Heart right ventricle (tissue), 16 donors: ENCODE measurements around the gene LAMA5. TPM values are rescaled to one million over a fixed set of nuclear protein-coding genes. Genes with fewer than 3 reads are reported as not detected.

ENCODE experiments used
- ATAC-seq, 8 donors: fragments of 200-7000 bp; cut with Tn5 transposase; one replicate each; pipeline ENCODE4 v1.9.1; 2020; ENCODE audit warnings: mild to moderate bottlenecking in 8 of 8, moderate library complexity in 8 of 8, moderate number of reproducible peaks in 1 of 8
- DNase-seq, 2 donors: peaks; one replicate each; pipeline ENCODE4 v3.0.0-alpha.2; 2020
- H3K27ac ChIP-seq, 10 donors: fragments of 200-600 bp; sonication (generic) in 2 of 10; one replicate each; pipeline versions ENCODE4 v1.5.0 to v1.8.0; 2020 to 2022; ENCODE audit warnings: mild to moderate bottlenecking in 3 of 10
- H3K27me3 ChIP-seq, 7 donors: fragments of 200-600 bp; one replicate each; pipeline ENCODE4 v1.8.0; 2021 to 2022; ENCODE audit warnings: mild to moderate bottlenecking in 2 of 7
- H3K36me3 ChIP-seq, 9 donors: fragments of 200-600 bp; sonication (generic) in 1 of 9; one replicate each; pipeline versions ENCODE4 v1.5.0 to v1.8.0; 2020 to 2022; ENCODE audit warnings: mild to moderate bottlenecking in 2 of 9
- H3K4me1 ChIP-seq, 9 donors: fragments of 200-600 bp; sonication (generic) in 1 of 9; one replicate each; pipeline versions ENCODE4 v1.5.0 to v1.8.0; 2020 to 2022; ENCODE audit warnings: mild to moderate bottlenecking in 4 of 9
- H3K4me3 ChIP-seq, 10 donors: fragments of 200-600 bp; sonication (generic) in 2 of 10; one replicate each; pipeline versions ENCODE4 v1.5.0 to v1.8.0; 2020 to 2022; ENCODE audit warnings: mild to moderate bottlenecking in 7 of 10, moderate library complexity in 2 of 10
- H3K9me3 ChIP-seq, 11 donors: fragments of 200-600 bp in 10 of 11; sonication (generic) in 2 of 11; one replicate each; pipeline versions ENCODE4 v1.5.0 to v1.8.0; 2013 to 2022; ENCODE audit warnings: mild to moderate bottlenecking in 2 of 11, control low read depth in 1 of 11, moderate library complexity in 1 of 11
- WGBS, 2 donors: extraction: QIAGEN DNeasy Blood & Tissue Kit; methylation state at CpG; one replicate each; pipeline ENCODE4 v1.1.7; 2013; ENCODE audit warnings: inconsistent platforms in 1 of 2; 5-methylcytosine and 5-hydroxymethylcytosine counted together
- intact Hi-C, 10 donors: fragments of 100-400 bp; cut with DNase I; formaldehyde crosslinking; loops; one replicate each; pipeline versions ENCODE4 v1.11.1 to v1.14.2; 2022
- polyA plus RNA-seq, 2 donors: library from polyadenylated mRNA; stranded (reverse); fragments of 200-250 nt; gene quantifications; one replicate each; pipeline ENCODE4 v1.2.3, GENCODE V29; 2013
- total RNA-seq, 10 donors: library from RNA; stranded (reverse); fragmentation: NEBNext Ultra II Directional in 3 of 10; extraction: Animal tissue kit (Norgen Biotek cat#: 25700) in 3 of 10; gene quantifications; one replicate each; pipeline versions ENCODE4 v1.2.1 to v1.2.4, GENCODE V29; 2021 to 2023
- TF ChIP-seq, protein P1 (sequence below), 9 donors: fragments of 200-600 bp; sonication (generic) in 2 of 9; IDR thresholded peaks; one replicate each; pipeline versions ENCODE4 v1.5.0 to v1.8.0; 2021 to 2022; ENCODE audit warnings: antibody characterized with exemption in 9 of 9, mild to moderate bottlenecking in 5 of 9, moderate library complexity in 1 of 9
- donor health status: Arrhythmogenic right ventricular cardiomyopathy.
- donor health status: ischemic (EF 13 %, LVEDD 7.1; RV severe dilation, severe dysfunction).
- donor health status: healthy with polysubstance abuse.
- donor health status: DM: no; HTN: yes; CAD: no.
- donor health status: DM: no; HTN: no; CAD: no.
- donor health status: ischemic (EF 25% LVEDD 6.9; RV normal size, moderate dysfunction).
- donor health status: ischemic (EF 25% LVEDD 5.7; RV mildly dilated, moderate dysfunction).
- donor health status: healthy.
- donor health status: DM: yes; HTN: yes; CAD: no.
- donor health status: Ischemic cardiomyopathy.
- donor health status: ischemic (EF 35%, LVEDD 5.7; RV mildly dilated, moderate dysfunction).
- donor health status: nonischemic (EF 11% LVEDD 7.7; RV severe dilation, severe dysfunction).
- donor health status: DM: yes; HTN: yes; CAD: no.
- donor health status: PGD.
- donor health status: ischemic (EF 29% LVEDD 5.4; RV normal size, mild dysfunction).
- donor health status: nonischemic (EF 23%, LVEDD 6.1; RV moderate dilation, normal function).

Gene LAMA5
- total and polyA plus RNA-seq, 12 donors: 53.9 to 358 (median 76.5) TPM

DNA sequence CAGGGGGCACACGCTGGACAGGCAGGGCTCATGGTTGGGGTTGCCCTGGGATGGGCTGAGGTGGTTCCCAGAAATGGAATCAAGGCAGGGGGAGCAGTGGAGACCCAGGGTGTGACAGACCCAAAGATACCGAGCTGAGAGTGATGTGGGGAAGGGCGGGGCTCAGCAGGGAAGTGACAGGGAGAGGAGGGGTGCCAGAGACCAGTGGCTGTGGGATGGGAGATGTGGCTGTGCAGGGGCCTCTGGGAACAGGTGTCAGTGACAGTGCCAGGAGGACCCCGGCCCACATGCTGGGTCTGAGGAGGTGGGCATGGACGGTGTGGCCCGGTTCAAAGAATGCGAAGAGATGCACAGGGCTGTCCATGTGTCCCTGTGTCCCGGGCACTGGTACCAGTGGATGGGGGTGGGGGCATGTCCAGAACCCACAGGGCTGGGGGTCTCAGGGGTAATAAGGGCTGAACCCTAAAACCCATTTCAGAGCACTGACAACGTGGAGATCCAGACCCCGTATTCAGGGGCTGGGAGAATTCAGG is 38.9 kb upstream of the LAMA5 start:
- Histone ChIP-seq H3K27me3 (no peaks in the 10 kb centered on the region), H3K27ac (peak overlapping the region in 7 of 10 donors; percentile 56 to 73 (median 64)), H3K9me3 (no peaks in the 10 kb centered on the region), H3K4me3 (peak overlapping the region; percentile 42 to 81 (median 62)), H3K36me3 (peaks cover 0 to 14% (median 0%) of the 10 kb centered on the region in 9 donors), H3K4me1 (peaks cover 14 to 38% (median 31%) of the 10 kb centered on the region in 9 donors)
- TF ChIP-seq, protein P1, sequence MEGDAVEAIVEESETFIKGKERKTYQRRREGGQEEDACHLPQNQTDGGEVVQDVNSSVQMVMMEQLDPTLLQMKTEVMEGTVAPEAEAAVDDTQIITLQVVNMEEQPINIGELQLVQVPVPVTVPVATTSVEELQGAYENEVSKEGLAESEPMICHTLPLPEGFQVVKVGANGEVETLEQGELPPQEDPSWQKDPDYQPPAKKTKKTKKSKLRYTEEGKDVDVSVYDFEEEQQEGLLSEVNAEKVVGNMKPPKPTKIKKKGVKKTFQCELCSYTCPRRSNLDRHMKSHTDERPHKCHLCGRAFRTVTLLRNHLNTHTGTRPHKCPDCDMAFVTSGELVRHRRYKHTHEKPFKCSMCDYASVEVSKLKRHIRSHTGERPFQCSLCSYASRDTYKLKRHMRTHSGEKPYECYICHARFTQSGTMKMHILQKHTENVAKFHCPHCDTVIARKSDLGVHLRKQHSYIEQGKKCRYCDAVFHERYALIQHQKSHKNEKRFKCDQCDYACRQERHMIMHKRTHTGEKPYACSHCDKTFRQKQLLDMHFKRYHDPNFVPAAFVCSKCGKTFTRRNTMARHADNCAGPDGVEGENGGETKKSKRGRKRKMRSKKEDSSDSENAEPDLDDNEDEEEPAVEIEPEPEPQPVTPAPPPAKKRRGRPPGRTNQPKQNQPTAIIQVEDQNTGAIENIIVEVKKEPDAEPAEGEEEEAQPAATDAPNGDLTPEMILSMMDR (IDR thresholded peaks at IDR 0.05): no peak
- WGBS, 2 donors: 56 to 60% methylated on average over 10 of the region's 10 CpGs
- intact Hi-C loops: loop anchor here in 7 of 10 donors (5.0 to 10.0 kb wide), 5 partner anchors 91 to 391 kb away; partner anchors contain the start of gene MRGBP (in 2 of the 7)
- ATAC-seq: peak in 3 of 8 donors; percentile 0 to 10 (median 1)
- no peak for DNase-seq

DNA sequence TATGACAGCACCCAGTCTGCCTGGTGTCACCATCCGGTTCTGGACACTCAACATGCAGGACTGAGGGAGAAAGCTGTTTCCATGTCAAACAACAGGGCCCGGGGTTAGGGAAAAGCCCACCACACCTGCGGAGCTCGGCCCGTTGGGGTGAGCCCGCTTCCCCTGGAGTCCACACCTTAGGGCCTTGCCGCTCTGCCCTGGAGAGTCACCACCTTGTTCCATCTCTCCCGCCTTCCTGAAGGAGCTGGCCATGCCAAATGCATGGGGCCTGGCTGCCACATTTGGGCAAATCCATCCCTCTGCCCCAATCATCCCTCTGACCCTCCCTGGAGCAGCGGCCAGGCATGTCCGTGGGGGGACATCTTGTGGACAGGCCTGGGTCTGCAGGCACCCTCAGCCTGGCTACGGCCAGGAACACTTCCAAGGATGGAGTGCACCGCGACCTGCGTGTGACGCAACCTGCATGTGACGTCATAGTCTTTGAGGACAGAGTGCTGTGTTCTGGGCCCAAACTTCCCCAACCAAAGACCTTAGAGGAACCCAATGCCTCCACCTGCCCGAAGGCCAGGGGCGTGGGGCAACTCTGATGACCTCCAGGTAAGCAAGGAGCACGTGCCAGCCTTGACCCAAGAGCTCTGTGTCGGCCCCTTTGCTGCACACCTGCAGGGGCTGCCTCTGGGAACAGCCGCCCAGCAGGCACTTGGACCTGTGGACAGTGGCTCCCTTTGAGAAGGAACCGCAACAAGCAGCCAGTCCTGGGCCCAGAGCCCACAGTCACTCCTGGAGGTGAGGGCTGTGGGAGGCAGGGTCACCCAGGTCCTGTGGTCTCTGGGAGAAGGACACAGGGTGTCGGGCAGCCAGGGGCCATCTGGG is 38.2 kb upstream of the LAMA5 start:
- H3K4me3 ChIP-seq: peak overlapping the region in 1 of 10 donors; percentile 64
- DNase-seq: peak; percentile 38 to 50
- peak overlapping the region in 5 of 10 donors; percentile 20 to 64 (median 46) for H3K27ac ChIP-seq
- TF ChIP-seq, protein P1 (IDR thresholded peaks at IDR 0.05): peak in 7 of 9 donors; percentile 56 to 70 (median 64)
- intact Hi-C loops: loop anchor here in 7 of 10 donors (5.0 to 10.0 kb wide), 5 partner anchors 92 to 391 kb away; partner anchors contain the start of gene MRGBP (in 2 of the 7)
- peaks cover 14 to 36% (median 30%) of the 10 kb centered on the region in 9 donors for H3K4me1 ChIP-seq
- H3K27me3 ChIP-seq: no peaks in the 10 kb centered on the region
- peaks cover 0 to 14% (median 0%) of the 10 kb centered on the region in 9 donors for H3K36me3 ChIP-seq
- H3K9me3 ChIP-seq: no peaks in the 10 kb centered on the region
- peak in 7 of 8 donors; percentile 12 to 48 (median 46) for ATAC-seq
- WGBS, 2 donors: 60 to 63% methylated on average over 23 of the region's 23 CpGs

DNA sequence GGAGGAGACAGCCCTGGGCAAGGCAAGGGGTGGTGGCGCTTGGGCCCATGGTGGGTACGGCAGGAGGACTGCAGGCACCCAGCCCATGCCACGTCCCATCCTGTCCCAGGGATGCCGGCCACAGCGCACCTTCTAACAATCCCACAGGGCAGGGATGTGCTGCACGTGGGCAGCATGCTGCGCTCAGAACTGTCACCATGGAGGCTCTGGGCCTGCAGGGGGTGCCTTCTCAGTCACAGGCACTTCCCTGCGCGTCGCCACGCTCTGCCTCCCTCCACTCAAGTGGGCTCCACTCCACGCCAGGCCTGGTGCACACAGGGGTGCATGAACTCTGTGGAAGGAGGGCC is 37.6 kb upstream of the LAMA5 start:
- TF ChIP-seq, protein P1 (IDR thresholded peaks at IDR 0.05): no peak
- DNase-seq (no peak), ATAC-seq (peak in 1 of 8 donors; percentile 3)
- Histone ChIP-seq H3K27ac (no peak overlapping the region), H3K9me3 (no peaks in the 10 kb centered on the region), H3K4me1 (peaks cover 14 to 30% (median 25%) of the 10 kb centered on the region in 9 donors), H3K36me3 (peaks cover 0 to 14% (median 0%) of the 10 kb centered on the region in 9 donors), H3K4me3 (no peak overlapping the region), H3K27me3 (no peaks in the 10 kb centered on the region)
- intact Hi-C loops: loop anchor here in 7 of 10 donors (5.0 to 10.0 kb wide), 5 partner anchors 93 to 390 kb away; partner anchors contain the start of gene MRGBP (in 2 of the 7)
- WGBS, 2 donors: 92 to 93% methylated on average over 12 of the region's 12 CpGs

- no peak overlapping the region for H3K27ac ChIP-seq
These were observed 37.1 kb upstream of the LAMA5 start for GRCh38 chr20:62404112-62404665.

More at GRCh38 chr20:62404112-62404665, 37.1 kb upstream of the LAMA5 start:
- no peaks in the 10 kb centered on the region for H3K27me3 ChIP-seq
- 90 to 92% methylated on average over 9 of the region's 9 CpGs for WGBS, 2 donors
- no peak for DNase-seq
- H3K4me1 ChIP-seq: peaks cover 14 to 29% (median 23%) of the 10 kb centered on the region in 9 donors
- TF ChIP-seq, protein P1 (IDR thresholded peaks at IDR 0.05): no peak
- peaks cover 0 to 14% (median 0%) of the 10 kb centered on the region in 9 donors for H3K36me3 ChIP-seq
- intact Hi-C loops: loop anchor here in 6 of 10 donors (10.0 kb wide), 4 partner anchors 201 to 391 kb away; partner anchors contain the start of gene MRGBP (in 2 of the 6)
- no peak for ATAC-seq
- H3K4me3 ChIP-seq: no peak overlapping the region
- H3K9me3 ChIP-seq: no peaks in the 10 kb centered on the region
